ENCODE measurements around the gene LRRK1. TPM values are rescaled to one million over a fixed set of nuclear protein-coding genes. Genes with fewer than 3 reads are reported as not detected.
A peak's percentile ranks its signal among the peaks of the same experiment; 100 is the strongest.

The LRRK1 gene
- total and polyA plus RNA-seq, 12 donors: 1.5 to 8.1 (median 2.0) TPM

- Histone ChIP-seq H3K4me1 (peaks cover 0 to 48% (median 6%) of the 10 kb centered on the region in 9 donors), H3K36me3 (no peaks in the 10 kb centered on the region), H3K27ac (peak overlapping the region in 1 of 10 donors; percentile 29), H3K4me3 (peak overlapping the region in 1 of 10 donors; percentile 4), H3K27me3 (peaks cover 0 to 6% (median 0%) of the 10 kb centered on the region in 7 donors), H3K9me3 (peaks cover 0 to 8% (median 0%) of the 10 kb centered on the region in 11 donors)
- no peak for DNase-seq
- WGBS, 2 donors: 64 to 72% methylated on average over 7 of the region's 7 CpGs
- intact Hi-C loops (cut with DNase I): no loop called here
- TF ChIP-seq CTCF (IDR thresholded peaks at IDR 0.05): no peak
- ATAC-seq: peak in 2 of 8 donors; percentile 16 to 24
Observed at GRCh38 chr15:100944244-100944895, 25.2 kb downstream of the LRRK1 start.

- H3K4me1 ChIP-seq: peaks cover 0 to 47% (median 6%) of the 10 kb centered on the region in 9 donors
- peaks cover 0 to 6% (median 0%) of the 10 kb centered on the region in 7 donors for H3K27me3 ChIP-seq
- no peaks in the 10 kb centered on the region for H3K36me3 ChIP-seq
- no peak for TF ChIP-seq CTCF (IDR thresholded peaks at IDR 0.05)
- no peak overlapping the region for H3K27ac ChIP-seq
- H3K4me3 ChIP-seq: no peak overlapping the region
- ATAC-seq (no peak), DNase-seq (no peak)
- intact Hi-C loops (cut with DNase I): no loop called here
- WGBS, 2 donors: 85 to 89% methylated on average over 6 of the region's 6 CpGs
- H3K9me3 ChIP-seq: peaks cover 0 to 6% (median 0%) of the 10 kb centered on the region in 11 donors
Observed at GRCh38 chr15:100944986-100945385, 25.8 kb downstream of the LRRK1 start.

- Histone ChIP-seq H3K36me3 (no peaks in the 10 kb centered on the region), H3K9me3 (no peaks in the 10 kb centered on the region), H3K4me3 (peak overlapping the region in 1 of 10 donors; percentile 3), H3K4me1 (peaks cover 0 to 28% (median 4%) of the 10 kb centered on the region in 9 donors), H3K27me3 (peaks cover 0 to 6% (median 0%) of the 10 kb centered on the region in 7 donors), H3K27ac (no peak overlapping the region)
- no peak for DNase-seq
- ATAC-seq: no peak
- TF ChIP-seq CTCF (IDR thresholded peaks at IDR 0.05): no peak
- intact Hi-C loops (cut with DNase I): no loop called here
- 62 to 64% methylated on average over 10 of the region's 10 CpGs for WGBS, 2 donors
Observed at GRCh38 chr15:100947760-100948429, 28.7 kb downstream of the LRRK1 start.

- Histone ChIP-seq H3K9me3 (no peaks in the 10 kb centered on the region), H3K4me1 (peaks cover 0 to 23% (median 0%) of the 10 kb centered on the region in 9 donors), H3K27me3 (peaks cover 0 to 6% (median 0%) of the 10 kb centered on the region in 7 donors), H3K36me3 (no peaks in the 10 kb centered on the region), H3K27ac (no peak overlapping the region), H3K4me3 (no peak overlapping the region)
- ATAC-seq (no peak), DNase-seq (no peak)
- intact Hi-C loops (cut with DNase I): no loop called here
- TF ChIP-seq CTCF (IDR thresholded peaks at IDR 0.05): no peak
- 90 to 91% methylated on average over 3 of the region's 3 CpGs for WGBS, 2 donors
Observed at GRCh38 chr15:100948430-100948762, 29.2 kb downstream of the LRRK1 start.

All from heart right ventricle (tissue), 16 donors.